Activated naive CD4-positive, alpha-beta T cell (primary cell): ENCODE measurements around the gene SLC39A11.
"Not testable (repeated sequence)": the region's sequence is repeated elsewhere in the genome, so short reads cannot be mapped to it uniquely, and the experiment has no call there.

Experiments
- DNase-seq, 4 experiments: peaks; one replicate each; lab custom pipeline; 2025; lab: John Stamatoyannopoulos, UW

The SLC39A11 gene

GRCh38 chr17:73107191-73107590 is 14.7 kb upstream of the SLC39A11 start:
- DNase-seq: no peak

GRCh38 chr17:73105431-73105830 is 12.9 kb upstream of the SLC39A11 start:
- DNase-seq: no peak

- DNase-seq: no peak
Observed at GRCh38 chr17:73104450-73104849, 12.0 kb upstream of the SLC39A11 start.

- DNase-seq: no peak
Observed at GRCh38 chr17:73103641-73104335, 11.3 kb upstream of the SLC39A11 start.

- no peak for DNase-seq
Observed at GRCh38 chr17:73101031-73101430, 8.5 kb upstream of the SLC39A11 start.

GRCh38 chr17:73100363-73100762 is 7.9 kb upstream of the SLC39A11 start:
- no peak for DNase-seq

- DNase-seq: no peak
Observed at GRCh38 chr17:73099511-73099910, 7.0 kb upstream of the SLC39A11 start.

GRCh38 chr17:73098919-73099318 is 6.4 kb upstream of the SLC39A11 start:
- no peak for DNase-seq

- not testable (repeated sequence) for DNase-seq
Observed at GRCh38 chr17:73097973-73098765, 5.7 kb upstream of the SLC39A11 start.

- no peak for DNase-seq
Observed at GRCh38 chr17:73096866-73097265, 4.4 kb upstream of the SLC39A11 start.

- DNase-seq: no peak
Observed at GRCh38 chr17:73096211-73096610, 3.7 kb upstream of the SLC39A11 start.

GRCh38 chr17:73093286-73093685 is 798 bp upstream of the SLC39A11 start:
- DNase-seq: no peak

GRCh38 chr17:73091770-73092522 is 542 bp downstream of the SLC39A11 start:
- DNase-seq: no peak

- DNase-seq: no peak
Observed at GRCh38 chr17:73091410-73091769, 1.1 kb downstream of the SLC39A11 start.

- DNase-seq: no peak
Observed at GRCh38 chr17:73090396-73091202, 1.9 kb downstream of the SLC39A11 start.

GRCh38 chr17:73089322-73090317 is 2.9 kb downstream of the SLC39A11 start:
- DNase-seq: no peak

GRCh38 chr17:73088561-73088960 is 3.9 kb downstream of the SLC39A11 start:
- no peak for DNase-seq

- DNase-seq: no peak
Observed at GRCh38 chr17:73083432-73083831, 9.1 kb downstream of the SLC39A11 start.

GRCh38 chr17:73074566-73074965 is 17.9 kb downstream of the SLC39A11 start:
- no peak for DNase-seq

GRCh38 chr17:73072219-73072962 is 20.1 kb downstream of the SLC39A11 start:
- no peak for DNase-seq
